HUES6 (cell line): ENCODE results near the gene TTLL8.

Experiments
- H3K27ac ChIP-seq: 2 replicates; pipeline ENCODE4 v1.7.0; 2013; ENCODE audit warnings: low read depth, mild to moderate bottlenecking, low read length, inconsistent platforms
- H3K27me3 ChIP-seq: 2 replicates; pipeline ENCODE4 v1.6.1; 2013; ENCODE audit warnings: low read length; ENCODE audit not compliant: control insufficient read depth, insufficient read depth
- H3K36me3 ChIP-seq: 2 replicates; pipeline ENCODE4 v1.6.1; 2013; ENCODE audit warnings: low read length; ENCODE audit not compliant: control insufficient read depth, insufficient read depth
- H3K4me1 ChIP-seq: 2 replicates; pipeline ENCODE4 v1.6.1; 2013; ENCODE audit warnings: low read length; ENCODE audit not compliant: control insufficient read depth, insufficient read depth
- H3K4me3 ChIP-seq: 2 replicates; pipeline ENCODE4 v1.5.1; 2013; ENCODE audit warnings: low read depth, low read length
- H3K9ac ChIP-seq: one replicate; pipeline ENCODE4 v1.6.1; 2013; ENCODE audit warnings: mild to moderate bottlenecking, low read length
- H3K9me3 ChIP-seq: 2 replicates; pipeline ENCODE4 v1.6.1; 2013; ENCODE audit warnings: low read depth, low read length; ENCODE audit not compliant: control insufficient read depth, insufficient read depth

The TTLL8 gene

DNA sequence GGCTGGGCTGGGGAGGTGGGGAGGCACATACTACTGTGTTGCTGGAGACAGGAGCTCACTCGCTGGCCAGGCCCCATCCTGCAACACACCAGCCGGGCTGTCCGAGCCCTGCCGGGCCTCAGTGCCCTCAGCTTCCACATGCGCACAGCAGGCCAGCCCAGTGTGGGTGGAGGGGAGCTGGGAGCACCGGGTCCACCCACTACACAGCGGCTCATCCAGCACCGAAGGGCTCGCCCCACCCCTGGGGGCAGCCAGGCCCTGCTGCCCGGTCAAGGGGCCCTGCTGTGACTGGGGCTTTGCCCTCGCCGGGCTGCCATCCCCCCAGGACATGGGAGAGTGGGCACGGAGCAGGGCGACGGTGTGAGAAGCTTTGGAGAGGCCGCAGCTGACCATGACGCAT lies 9.3 kb downstream of the TTLL8 start:
- Histone ChIP-seq H3K4me1 (no peaks in the 10 kb centered on the region), H3K9me3 (peaks cover 1% of the 10 kb centered on the region; the same call in 1 of the 2 replicates), H3K36me3 (no peaks in the 10 kb centered on the region), H3K27ac (no peak overlapping the region), H3K4me3 (no peak overlapping the region), H3K9ac (no peak overlapping the region), H3K27me3 (no peaks in the 10 kb centered on the region; the same call in 1 of the 2 replicates)

- no peak overlapping the region for H3K9ac ChIP-seq
- no peaks in the 10 kb centered on the region for H3K36me3 ChIP-seq
- no peaks in the 10 kb centered on the region for H3K4me1 ChIP-seq
- no peaks in the 10 kb centered on the region for H3K9me3 ChIP-seq
- H3K4me3 ChIP-seq: no peak overlapping the region
- no peak overlapping the region for H3K27ac ChIP-seq
- no peaks in the 10 kb centered on the region for H3K27me3 ChIP-seq
Observed at GRCh38 chr22:50048061-50048765, 9.9 kb downstream of the TTLL8 start.

DNA sequence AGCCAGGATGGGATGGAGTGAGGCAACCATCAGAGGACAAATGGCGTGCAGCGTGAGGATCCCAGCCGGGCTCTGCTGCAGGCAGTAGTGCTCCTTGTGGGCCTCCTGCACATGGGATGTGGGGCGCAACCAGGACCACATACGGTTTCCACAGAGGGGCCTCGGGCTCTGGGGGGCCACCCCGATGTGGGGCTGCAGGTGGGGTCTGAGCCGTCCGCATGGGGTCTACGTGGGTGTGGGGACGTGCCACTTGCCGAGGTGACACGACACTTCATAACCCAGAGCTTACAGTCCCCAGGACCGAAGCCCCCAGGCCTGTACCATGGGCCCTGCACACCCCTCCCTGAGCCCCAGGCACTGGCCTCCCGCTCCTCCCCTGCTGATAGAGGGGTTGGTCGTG lies 10.8 kb downstream of the TTLL8 start:
- H3K36me3 ChIP-seq: no peaks in the 10 kb centered on the region
- H3K9ac ChIP-seq: no peak overlapping the region
- no peak overlapping the region for H3K4me3 ChIP-seq
- H3K9me3 ChIP-seq: no peaks in the 10 kb centered on the region
- H3K4me1 ChIP-seq: no peaks in the 10 kb centered on the region
- no peak overlapping the region for H3K27ac ChIP-seq
- no peaks in the 10 kb centered on the region for H3K27me3 ChIP-seq

DNA sequence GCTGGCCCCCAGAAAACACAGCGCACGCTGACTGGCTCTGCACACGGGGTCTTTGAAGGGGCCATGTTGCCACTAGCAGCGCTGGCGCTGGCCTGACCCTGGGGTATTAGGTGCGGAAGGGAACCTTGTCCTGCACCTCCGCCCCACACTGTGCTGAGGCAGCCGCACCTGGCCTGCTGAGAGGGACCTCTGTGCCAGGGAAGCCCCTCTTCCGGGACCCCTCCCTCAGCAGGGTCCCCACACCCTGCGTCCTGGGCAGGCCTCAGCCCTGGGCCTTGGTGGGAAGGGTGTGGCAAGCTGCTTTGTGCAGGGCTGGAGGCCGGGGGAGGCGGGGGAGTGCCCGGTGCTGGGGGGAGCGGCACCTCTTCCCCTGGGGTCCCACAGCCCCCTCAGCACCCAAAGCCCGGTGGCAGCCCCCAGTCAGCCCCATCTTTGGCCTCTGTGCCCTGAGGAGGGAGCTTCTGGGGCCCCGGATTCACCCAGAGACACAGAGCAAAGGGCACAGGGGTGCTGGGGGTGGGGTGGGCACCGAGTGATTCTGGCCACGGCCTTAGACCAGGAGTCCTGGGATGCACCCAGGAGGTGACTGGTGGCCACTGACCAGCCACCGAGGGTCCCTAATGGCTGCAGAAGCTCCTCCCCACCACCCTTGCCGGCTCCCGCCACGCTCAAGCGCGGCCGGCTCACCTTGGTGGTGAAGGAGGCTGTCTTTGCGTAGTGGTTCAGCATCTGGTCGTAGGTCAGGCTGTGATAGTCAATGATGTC lies 11.4 kb downstream of the TTLL8 start:
- Histone ChIP-seq H3K4me1 (no peaks in the 10 kb centered on the region), H3K9me3 (no peaks in the 10 kb centered on the region), H3K9ac (no peak overlapping the region)

GRCh38 chr22:50046019-50046415 lies 12.1 kb downstream of the TTLL8 start:
- no peaks in the 10 kb centered on the region; the same call in 1 of the 2 replicates for H3K27me3 ChIP-seq
- H3K9me3 ChIP-seq: no peaks in the 10 kb centered on the region
- no peak overlapping the region for H3K27ac ChIP-seq
- H3K4me1 ChIP-seq: no peaks in the 10 kb centered on the region
- H3K36me3 ChIP-seq: no peaks in the 10 kb centered on the region
- no peak overlapping the region for H3K4me3 ChIP-seq
- H3K9ac ChIP-seq: no peak overlapping the region

More for the DNA sequence above, 11.4 kb downstream of the TTLL8 start:
- Histone ChIP-seq H3K4me3 (no peak overlapping the region), H3K27ac (no peak overlapping the region), H3K27me3 (no peaks in the 10 kb centered on the region; the same call in 1 of the 2 replicates), H3K36me3 (no peaks in the 10 kb centered on the region)

DNA sequence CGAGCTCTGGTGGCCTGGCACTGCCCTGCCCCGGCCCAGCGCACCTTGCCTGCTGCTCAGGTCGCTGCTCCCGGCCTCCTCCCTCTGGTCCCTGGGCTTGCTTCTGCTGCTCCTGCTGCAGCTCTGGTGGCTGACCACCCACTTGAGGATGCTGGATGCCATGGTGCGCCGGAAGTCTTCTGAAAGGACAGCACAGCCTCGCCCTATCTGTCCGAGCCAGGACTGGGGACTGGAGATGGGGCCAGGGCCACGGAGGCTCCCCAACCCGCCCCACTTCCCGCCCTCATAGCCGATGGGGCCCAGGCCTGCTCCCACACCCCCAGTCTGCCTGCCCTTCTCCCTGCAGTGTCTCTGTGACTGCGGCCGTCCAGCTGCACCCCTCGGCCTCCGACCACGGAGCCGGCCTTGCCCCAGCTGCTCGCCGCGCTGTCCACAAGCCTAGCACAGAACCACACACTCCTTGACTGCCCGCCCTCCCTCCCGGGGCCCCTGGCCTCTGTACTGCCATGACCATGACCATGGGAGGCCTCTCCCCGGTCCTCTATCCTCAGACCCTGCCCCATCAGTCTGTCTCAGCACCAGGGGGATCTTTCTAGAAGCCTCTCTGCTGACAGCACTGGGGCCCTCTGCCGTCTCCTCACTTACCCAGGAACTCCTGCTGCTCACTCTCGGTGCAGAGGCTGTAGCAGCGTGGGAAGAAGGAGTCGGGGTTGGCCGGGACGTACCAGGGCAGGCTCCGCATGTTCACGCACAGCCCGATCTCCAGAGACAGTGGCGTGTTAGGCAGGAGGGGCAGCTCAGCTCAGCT lies 12.7 kb downstream of the TTLL8 start:
- Histone ChIP-seq H3K9ac (no peak overlapping the region), H3K27me3 (no peaks in the 10 kb centered on the region; the same call in 1 of the 2 replicates)

GRCh38 chr22:50044485-50045118 lies 13.5 kb downstream of the TTLL8 start:
- Histone ChIP-seq H3K36me3 (no peaks in the 10 kb centered on the region), H3K9ac (no peak overlapping the region), H3K4me3 (no peak overlapping the region), H3K27me3 (no peaks in the 10 kb centered on the region; the same call in 1 of the 2 replicates), H3K4me1 (no peaks in the 10 kb centered on the region), H3K27ac (no peak overlapping the region), H3K9me3 (no peaks in the 10 kb centered on the region)

More for the DNA sequence above, 12.7 kb downstream of the TTLL8 start:
- Histone ChIP-seq H3K27ac (no peak overlapping the region), H3K9me3 (no peaks in the 10 kb centered on the region), H3K4me3 (no peak overlapping the region), H3K36me3 (no peaks in the 10 kb centered on the region), H3K4me1 (no peaks in the 10 kb centered on the region)

- Histone ChIP-seq H3K27me3 (no peaks in the 10 kb centered on the region; the same call in 1 of the 2 replicates), H3K9me3 (0 out of 2 replicates have a peak, but pooled peaks cover 3% of the 10 kb centered on the region), H3K9ac (no peak overlapping the region), H3K4me1 (no peaks in the 10 kb centered on the region), H3K4me3 (no peak overlapping the region), H3K27ac (no peak overlapping the region), H3K36me3 (no peaks in the 10 kb centered on the region)
Observed at GRCh38 chr22:50041361-50042065, 16.6 kb downstream of the TTLL8 start.

DNA sequence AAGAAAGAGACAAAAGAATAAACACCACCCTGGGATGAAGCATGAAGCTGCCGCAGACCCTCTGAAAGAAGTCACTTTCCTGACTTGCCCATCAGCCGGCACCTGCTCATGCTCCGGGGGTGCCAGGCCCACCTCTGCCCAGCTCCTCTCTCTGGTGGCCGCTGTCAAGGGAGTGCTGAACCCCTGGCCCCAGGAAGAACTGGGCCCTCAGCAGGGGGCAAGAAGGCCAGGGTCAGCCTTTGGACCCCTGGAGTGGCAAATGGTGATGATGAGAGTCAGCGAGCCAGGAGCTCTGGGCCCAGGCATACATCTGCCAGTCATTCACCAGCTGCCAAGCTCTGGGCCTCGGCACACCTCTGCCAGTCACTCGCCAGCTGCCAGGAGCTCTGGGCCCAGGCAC lies 17.4 kb downstream of the TTLL8 start:
- H3K27ac ChIP-seq: no peak overlapping the region
- 0 out of 2 replicates have a peak, but pooled peaks cover 3% of the 10 kb centered on the region for H3K9me3 ChIP-seq
- H3K9ac ChIP-seq: no peak overlapping the region
- no peak overlapping the region for H3K4me3 ChIP-seq
- H3K4me1 ChIP-seq: no peaks in the 10 kb centered on the region
- H3K36me3 ChIP-seq: no peaks in the 10 kb centered on the region
- H3K27me3 ChIP-seq: no peaks in the 10 kb centered on the region; the same call in 1 of the 2 replicates
